ENCODE measurements around the gene NIPA2.
"Not testable (repeated sequence)": the region's sequence is repeated elsewhere in the genome, so short reads cannot be mapped to it uniquely, and the experiment has no call there.

The NIPA2 gene

GRCh38 chr15:22838292-22839042 is at the start of gene NIPA2:
NIPA2 (plus strand) TSS chr15:22838666; CDS start chr15:22851732, 13,066 bp downstream.
- no peak for FAIRE-seq

DNA sequence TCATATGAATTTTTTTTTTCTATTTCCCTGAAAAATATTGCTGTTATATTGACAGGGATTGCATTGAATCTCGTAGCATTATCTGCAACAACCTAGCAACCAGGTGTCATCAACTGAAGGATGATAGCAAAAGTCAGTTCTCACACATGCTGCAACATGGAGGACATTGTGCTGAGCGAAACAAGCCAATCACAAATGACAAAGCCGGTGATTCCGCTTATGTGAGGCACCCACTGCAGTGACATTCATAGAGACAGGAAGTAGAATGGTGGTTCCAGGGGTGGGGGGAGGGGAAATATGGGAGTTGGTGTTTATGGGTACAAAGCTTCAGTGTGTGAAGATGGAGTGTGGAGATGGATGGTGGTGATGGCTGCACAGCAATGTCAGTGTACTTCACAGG is 44.4 kb upstream of the NIPA2 start:
- FAIRE-seq, result no peak

DNA sequence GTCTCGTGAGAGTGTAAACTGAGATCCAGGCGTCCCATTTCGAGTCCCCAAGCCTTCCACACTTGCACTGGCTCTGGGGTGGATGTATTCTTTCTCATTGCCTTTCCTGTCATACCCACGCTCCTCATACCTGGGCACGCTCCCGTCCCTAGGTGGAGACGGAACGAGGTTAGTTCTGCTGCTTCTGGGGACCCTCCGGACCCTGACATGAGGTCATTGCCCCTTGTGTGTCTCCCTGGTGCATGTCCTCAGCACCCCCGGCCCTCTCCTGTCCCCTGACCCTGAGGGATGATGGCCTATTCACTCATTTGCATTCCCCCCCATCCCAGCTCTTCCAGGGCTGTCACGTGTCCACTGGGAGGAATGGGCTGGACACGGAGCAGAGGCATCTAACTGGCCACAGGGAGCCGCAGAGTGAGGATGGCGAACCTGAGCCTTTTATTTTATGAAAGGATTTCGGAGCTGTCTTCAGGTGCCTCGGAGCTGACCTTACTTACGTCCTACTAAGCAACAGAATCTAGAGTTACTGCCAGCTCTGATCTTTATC is 43.8 kb upstream of the NIPA2 start:
- FAIRE-seq, result no peak

- FAIRE-seq, result no peak
These were observed 43.0 kb upstream of the NIPA2 start for GRCh38 chr15:22795206-22796063.

GRCh38 chr15:22796079-22796478 is 42.4 kb upstream of the NIPA2 start:
- no peak for FAIRE-seq

DNA sequence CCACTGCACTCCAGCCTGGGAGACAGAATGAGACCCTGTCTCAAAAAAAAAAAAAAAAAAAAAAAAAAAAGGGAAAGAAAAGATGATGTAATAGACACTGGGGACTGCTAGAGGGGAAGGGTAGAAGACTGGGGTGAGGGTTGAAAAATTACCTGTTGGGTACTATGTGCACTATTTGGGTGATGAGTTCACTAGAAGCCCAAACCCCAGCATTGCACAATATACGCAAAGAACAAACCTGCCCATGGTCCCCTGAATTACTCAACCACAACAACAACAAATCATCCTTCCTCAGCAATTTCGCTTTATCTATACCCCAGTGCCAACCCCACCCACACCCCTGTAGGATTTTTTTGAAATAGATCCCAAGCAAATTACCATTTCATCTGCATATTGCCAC is 38.6 kb upstream of the NIPA2 start:
- no peak for FAIRE-seq

DNA sequence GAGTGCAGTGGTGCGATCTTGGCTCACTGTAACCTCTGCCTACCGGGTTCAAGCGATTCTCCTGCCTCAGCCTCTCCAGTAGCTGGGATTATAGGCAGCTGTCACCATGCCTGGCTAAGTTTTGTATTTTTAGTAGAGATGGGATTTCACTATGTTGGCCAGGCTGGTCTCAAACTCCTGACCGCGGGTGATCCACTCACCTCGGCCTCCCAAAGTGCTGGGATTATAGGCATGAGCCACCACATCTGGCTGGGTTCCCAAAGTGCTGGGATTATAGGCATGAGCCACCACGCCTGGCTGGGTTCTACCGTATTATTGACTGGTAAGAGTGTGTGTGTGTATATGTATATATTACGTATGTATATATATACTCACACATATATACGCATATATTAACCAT is 35.5 kb upstream of the NIPA2 start:
- not testable (repeated sequence) for FAIRE-seq

DNA sequence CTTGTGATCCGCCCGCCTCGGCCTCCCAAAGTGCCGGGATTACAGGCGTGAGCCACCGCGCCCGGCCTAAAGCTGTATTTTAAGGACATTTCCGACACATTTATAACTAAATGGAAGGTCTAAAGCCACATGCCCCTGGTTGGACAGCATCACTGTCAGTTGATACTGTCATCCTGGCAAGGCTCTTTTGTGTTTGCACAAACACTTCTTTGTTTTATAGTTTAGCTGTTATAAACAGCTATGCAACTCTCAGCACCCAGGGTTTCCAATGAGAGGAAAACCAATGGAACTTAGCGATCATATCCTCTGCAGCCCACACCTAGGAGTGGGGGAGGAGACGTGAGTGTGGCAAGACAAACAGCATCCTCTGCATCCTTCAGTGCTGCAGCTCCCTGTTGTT is 32.3 kb upstream of the NIPA2 start:
- no peak for FAIRE-seq

DNA sequence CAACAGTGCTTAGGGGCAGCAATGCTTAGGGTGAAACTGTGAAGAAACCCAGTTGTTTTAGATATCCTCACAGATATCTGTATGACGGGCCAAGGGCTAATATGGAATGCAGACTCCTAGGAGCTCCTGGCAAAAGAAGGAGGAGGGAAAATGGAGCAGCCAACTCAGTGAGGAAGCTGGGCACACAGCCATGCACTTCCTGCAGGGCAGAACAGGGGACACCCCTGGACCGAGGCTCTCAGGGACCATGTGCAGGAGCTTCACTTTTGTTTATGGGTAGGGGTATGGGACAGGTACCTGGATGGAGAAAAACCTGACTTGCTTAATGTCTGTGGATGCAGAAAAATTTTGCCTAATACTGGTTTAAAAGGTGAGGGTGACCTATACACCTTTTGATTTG is 31.8 kb upstream of the NIPA2 start:
- FAIRE-seq, result no peak

- FAIRE-seq, result not testable (repeated sequence)
These were observed 30.6 kb upstream of the NIPA2 start for GRCh38 chr15:22807831-22808230.

DNA sequence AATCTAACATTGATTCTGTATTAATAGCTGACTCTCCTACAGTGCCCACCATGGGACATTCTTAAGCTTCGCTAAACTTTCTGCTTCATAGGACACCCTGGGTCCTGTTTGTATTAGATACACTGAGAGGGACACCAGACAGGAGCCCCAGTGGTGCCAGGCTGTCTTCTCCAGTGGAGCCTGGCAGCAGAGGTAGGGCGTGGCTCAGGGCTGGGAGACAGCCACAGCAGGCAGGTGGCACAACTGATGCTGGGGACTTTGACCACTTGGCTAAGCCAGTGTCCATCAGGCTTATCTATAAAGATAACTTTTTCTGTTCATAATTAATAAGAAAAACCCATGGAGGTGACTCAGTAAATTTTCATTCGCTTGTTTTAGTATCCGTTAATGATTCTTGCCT is 30.2 kb upstream of the NIPA2 start:
- FAIRE-seq, result no peak

GRCh38 chr15:22808761-22809280 is 29.6 kb upstream of the NIPA2 start:
- no peak for FAIRE-seq

- no peak for FAIRE-seq
These were observed 28.2 kb upstream of the NIPA2 start for GRCh38 chr15:22810033-22810852.

DNA sequence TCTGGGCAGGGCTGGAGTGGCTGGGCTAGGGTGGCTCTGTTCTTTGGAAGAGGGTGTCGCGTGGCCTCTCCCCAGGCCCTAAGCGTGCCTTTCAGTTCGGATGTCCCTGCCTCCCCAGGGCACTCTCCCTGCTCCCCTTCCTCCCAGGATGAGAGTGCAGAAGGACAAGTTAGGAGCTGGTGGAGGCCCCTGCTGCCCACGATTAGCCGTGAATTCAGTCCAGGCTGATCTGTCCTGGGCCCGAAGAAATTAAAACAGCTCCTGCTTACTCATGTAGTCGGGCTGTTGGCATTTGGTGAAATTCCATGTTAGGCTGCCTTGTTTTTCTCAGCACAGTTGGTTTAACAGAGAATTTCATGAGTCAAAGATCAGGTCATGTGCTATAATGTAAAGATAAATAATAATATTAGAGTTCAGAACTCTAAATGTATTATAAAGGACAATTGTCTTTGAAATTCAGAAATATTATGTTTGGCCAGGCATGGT is 27.6 kb upstream of the NIPA2 start:
- FAIRE-seq, result no peak

GRCh38 chr15:22811640-22812039 is 26.8 kb upstream of the NIPA2 start:
- no peak for FAIRE-seq

DNA sequence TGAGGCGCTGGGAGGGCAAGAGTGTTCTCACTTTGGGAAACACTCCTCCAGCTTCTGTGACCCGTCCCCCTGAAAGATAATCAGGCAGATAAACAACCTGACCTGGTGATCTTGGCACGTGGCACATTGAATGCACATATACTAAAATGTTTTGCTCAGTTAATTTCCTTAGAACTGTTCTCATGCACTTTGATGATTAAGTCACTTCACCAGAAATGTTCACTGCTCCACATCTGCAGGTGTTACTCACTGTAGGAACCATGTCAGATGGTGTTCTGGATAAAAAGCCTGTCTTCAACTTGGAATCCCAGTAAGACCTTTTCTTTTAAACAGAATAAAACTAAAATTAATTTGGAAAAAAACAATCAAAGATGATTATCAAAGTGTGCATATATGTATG is 24.6 kb upstream of the NIPA2 start:
- no peak for FAIRE-seq

DNA sequence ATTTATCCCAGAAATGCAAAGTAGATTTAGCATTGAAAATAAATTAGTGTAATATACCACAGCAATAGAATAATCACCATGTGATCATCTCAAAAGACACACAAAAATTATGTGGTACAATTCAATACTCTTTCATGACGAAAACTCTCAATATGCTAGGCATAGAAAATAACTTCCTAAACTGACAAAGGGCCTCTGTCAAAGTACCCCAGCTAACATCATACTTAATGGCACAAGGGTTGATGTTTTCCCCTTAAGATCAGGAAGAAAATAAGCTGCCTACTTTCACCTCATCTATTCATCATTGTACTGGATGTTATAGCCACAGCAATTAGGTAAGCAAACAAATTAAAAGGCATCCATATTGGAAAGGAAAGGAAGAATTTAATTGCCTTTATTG is 22.7 kb upstream of the NIPA2 start:
- no peak for FAIRE-seq

- no peak for FAIRE-seq
These were observed 18.8 kb upstream of the NIPA2 start for GRCh38 chr15:22819651-22820050.

DNA sequence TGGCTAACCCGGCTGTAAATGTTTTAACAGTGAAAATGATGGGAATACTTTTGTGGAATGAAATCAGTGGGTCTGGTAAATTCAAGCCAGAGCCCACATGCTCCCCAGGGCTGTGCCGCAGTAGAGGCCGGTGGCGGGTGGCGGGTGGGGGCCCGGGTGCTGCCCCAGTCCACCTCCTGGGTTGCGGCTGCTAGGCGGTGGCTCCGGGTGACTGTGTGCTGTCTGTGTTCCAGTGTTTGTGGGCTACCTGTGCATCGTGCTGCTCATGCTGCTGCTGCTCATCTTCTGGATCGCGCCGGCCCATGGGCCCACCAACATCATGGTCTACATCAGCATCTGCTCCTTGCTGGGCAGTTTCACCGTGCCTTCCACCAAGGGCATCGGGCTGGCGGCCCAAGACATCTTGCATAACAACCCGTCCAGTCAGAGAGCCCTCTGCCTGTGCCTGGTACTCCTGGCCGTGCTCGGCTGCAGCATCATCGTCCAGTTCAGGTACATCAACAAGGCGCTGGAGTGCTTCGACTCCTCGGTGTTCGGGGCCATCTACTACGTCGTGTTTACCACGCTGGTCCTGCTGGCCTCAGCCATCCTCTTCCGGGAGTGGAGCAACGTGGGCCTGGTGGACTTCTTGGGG is 14.9 kb upstream of the NIPA2 start:
- no peak for FAIRE-seq

DNA sequence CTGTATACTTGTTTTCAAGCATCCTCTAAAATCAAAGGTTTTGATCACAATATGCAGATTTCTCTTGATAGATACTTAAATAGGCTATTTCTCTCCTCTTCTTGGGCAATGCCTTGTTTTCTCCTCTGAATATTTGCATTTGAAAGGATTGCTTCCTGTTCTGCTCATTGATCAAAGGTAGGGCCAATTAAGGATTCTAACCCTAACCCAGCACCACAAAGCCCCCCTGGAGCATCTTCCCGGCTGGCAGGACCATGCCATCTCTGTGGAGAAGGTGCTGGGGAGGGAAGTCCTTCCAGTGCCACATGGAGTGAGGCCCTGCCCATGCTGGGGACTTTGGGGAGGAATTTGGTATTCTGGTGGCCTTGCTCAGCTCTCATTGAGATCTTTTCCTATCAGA is 11.3 kb upstream of the NIPA2 start:
- FAIRE-seq, result no peak

DNA sequence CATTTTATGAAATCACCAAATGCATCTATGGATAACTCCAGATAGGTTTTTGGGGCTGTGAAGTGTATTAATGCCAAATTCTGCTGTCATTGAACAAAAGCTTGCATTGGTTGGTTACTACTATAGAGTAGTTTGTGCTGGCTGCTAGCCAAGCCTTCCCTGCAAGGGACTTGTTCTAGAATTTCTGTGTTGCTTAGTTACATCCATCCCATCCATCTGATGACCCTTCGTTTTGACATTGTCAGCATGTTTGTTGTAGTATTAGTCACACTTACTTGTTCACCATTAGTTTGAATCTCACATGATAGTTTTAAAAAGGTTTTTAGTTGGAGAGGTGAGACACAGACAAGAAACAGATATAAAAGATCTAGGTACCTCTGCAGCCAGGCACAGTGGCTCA is 7.0 kb upstream of the NIPA2 start:
- FAIRE-seq, result no peak

- no peak for FAIRE-seq
These were observed 705 bp downstream of the NIPA2 start for GRCh38 chr15:22839046-22839695.

All from islet of Langerhans (tissue), 1 donor.